ENCODE results near the gene MIEF1. TPM values are rescaled to one million over a fixed set of nuclear protein-coding genes. Genes with fewer than 3 reads are reported as not detected.
A peak's percentile ranks its signal among the peaks of the same experiment; 100 is the strongest.

Gene MIEF1
- total RNA-seq, 2 experiments from 2014 or later: 19.8 to 20.4 TPM

GRCh38 chr22:39534092-39534506 lies 32.0 kb downstream of the MIEF1 start:
- H3K4me3 Mint-ChIP-seq: no peak overlapping the region
- ATAC-seq (ENCODE audit: poor library complexity) (no peak), DNase-seq (peak in 1 of 14 experiments; percentile 53)
- peaks cover 20% of the 10 kb centered on the region for H3K36me3 ChIP-seq (ENCODE audit: insufficient read depth, low read length)
- H3K27me3 ChIP-seq (ENCODE audit: control insufficient read depth in 1 of 2, insufficient read depth in 2 of 2, low read length in 2 of 2): no peaks in the 10 kb centered on the region
- H3K4me1 Mint-ChIP-seq (ENCODE audit: low read depth): peaks cover 47% of the 10 kb centered on the region
- peaks cover 34% of the 10 kb centered on the region for H3K36me3 Mint-ChIP-seq (ENCODE audit: low read depth)
- H3K27ac ChIP-seq (ENCODE audit: low read depth in 1 of 2, low read length in 2 of 2): no peak overlapping the region
- no peak for TF ChIP-seq CTCF (IDR thresholded peaks at IDR 0.05)
- H3K27ac Mint-ChIP-seq: no peak overlapping the region
- H3K4me1 ChIP-seq (ENCODE audit: insufficient read depth, low read length): peaks cover 50% of the 10 kb centered on the region
- no peaks in the 10 kb centered on the region for H3K9me3 Mint-ChIP-seq
- H3K9me3 ChIP-seq (ENCODE audit: control insufficient read depth in 1 of 2, insufficient read depth in 1 of 2, low read length in 2 of 2): no peaks in the 10 kb centered on the region
- no peak overlapping the region for H3K4me3 ChIP-seq (ENCODE audit: low read length)
- H3K27me3 Mint-ChIP-seq: no peaks in the 10 kb centered on the region
- POLR2A ChIA-PET: interaction anchor here (1.1 to 4.7 kb wide), 6 partner anchors 11 to 511 kb away, joined by 3 to 35 read pairs (median 4); partner anchors contain the start of genes ATF4 and RPL3
- CTCF ChIA-PET: interaction anchor here (0.5 to 2.2 kb wide), 10 partner anchors 11 to 659 kb away, joined by 3 to 43 read pairs (median 4); no protein-coding TSS in a partner anchor
- intact Hi-C loops (cut with DNase I, micrococcal nuclease): loop anchor here (1.0 to 10.0 kb wide), 10 partner anchors 137 to 1103 kb away; partner anchors contain the start of genes TNRC6B (in 2 of the 2), ADSL (in 1 of the 2), CBX7 (in 1 of the 2) and GRAP2 (in 1 of the 2)

DNA sequence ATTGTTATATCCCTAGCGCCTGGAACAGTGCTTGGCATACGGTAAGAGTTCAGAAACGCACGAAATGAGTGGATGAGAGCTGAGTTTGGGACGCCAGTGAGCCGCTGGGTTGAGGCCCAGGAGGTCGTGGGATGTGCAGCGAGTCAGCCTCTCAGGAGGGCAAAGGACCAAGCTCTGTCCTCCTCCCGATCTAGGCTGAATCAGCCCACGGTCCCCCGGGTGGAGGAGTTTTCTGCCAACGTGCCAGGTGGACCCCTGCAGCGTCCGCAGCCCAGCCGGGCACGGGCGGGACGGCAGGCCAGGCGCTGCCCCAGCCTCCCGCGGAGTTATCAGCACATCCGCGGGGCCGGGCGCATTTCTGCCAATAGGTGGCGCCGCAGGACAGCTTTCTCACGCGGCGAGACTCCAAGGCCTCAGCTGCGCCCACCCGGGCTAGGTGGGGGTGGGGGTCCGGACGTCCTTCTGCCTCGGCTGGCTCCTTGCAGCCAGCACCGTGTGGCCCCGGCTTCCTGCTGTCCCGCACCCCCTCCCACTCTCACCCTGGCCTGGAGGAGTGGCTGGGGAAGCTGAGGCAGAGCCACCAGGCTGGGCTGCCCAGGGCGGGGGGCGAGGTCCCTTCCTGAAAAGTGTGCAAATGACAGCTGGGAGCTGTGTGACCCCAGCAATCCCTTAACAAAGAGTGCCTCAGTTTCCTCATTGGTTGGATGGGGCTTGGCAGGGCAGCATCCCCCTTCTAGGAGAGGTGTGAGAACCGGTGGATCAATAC lies 32.7 kb downstream of the MIEF1 start:
- no peak overlapping the region for H3K4me3 ChIP-seq (ENCODE audit: low read length)
- H3K27ac ChIP-seq (ENCODE audit: low read depth in 1 of 2, low read length in 2 of 2): no peak overlapping the region
- peaks cover 44% of the 10 kb centered on the region for H3K4me1 ChIP-seq (ENCODE audit: insufficient read depth, low read length)
- POLR2A ChIA-PET: interaction anchor here (1.1 to 4.7 kb wide), 7 partner anchors 12 to 510 kb away, joined by 3 to 35 read pairs (median 4); partner anchors contain the start of genes ATF4, FAM83F and RPL3
- peaks cover 40% of the 10 kb centered on the region for H3K4me1 Mint-ChIP-seq (ENCODE audit: low read depth)
- peak; percentile 93 for TF ChIP-seq CTCF (IDR thresholded peaks at IDR 0.05)
- H3K27me3 Mint-ChIP-seq: no peaks in the 10 kb centered on the region
- no peaks in the 10 kb centered on the region for H3K9me3 Mint-ChIP-seq
- peaks cover 29% of the 10 kb centered on the region for H3K36me3 Mint-ChIP-seq (ENCODE audit: low read depth)
- no peaks in the 10 kb centered on the region for H3K9me3 ChIP-seq (ENCODE audit: control insufficient read depth in 1 of 2, insufficient read depth in 1 of 2, low read length in 2 of 2)
- no peak overlapping the region for H3K27ac Mint-ChIP-seq
- ATAC-seq (ENCODE audit: poor library complexity): no peak
- DNase-seq: peak; percentile 72 to 88 (median 76)
- no peak overlapping the region for H3K4me3 Mint-ChIP-seq
- intact Hi-C loops (cut with DNase I, micrococcal nuclease): loop anchor here (1.0 to 10.0 kb wide), 12 partner anchors 88 to 1103 kb away; partner anchors contain the start of genes TNRC6B (in 2 of the 2), ADSL (in 1 of the 2), CBX7 (in 1 of the 2) and GRAP2 (in 1 of the 2)
- peaks cover 14% of the 10 kb centered on the region for H3K36me3 ChIP-seq (ENCODE audit: insufficient read depth, low read length)
- no peaks in the 10 kb centered on the region for H3K27me3 ChIP-seq (ENCODE audit: control insufficient read depth in 1 of 2, insufficient read depth in 2 of 2, low read length in 2 of 2)
- CTCF ChIA-PET: interaction anchor here (0.8 to 2.2 kb wide), 15 partner anchors 10 to 813 kb away, joined by 3 to 43 read pairs (median 3); partner anchors contain the start of gene ATF4

DNA sequence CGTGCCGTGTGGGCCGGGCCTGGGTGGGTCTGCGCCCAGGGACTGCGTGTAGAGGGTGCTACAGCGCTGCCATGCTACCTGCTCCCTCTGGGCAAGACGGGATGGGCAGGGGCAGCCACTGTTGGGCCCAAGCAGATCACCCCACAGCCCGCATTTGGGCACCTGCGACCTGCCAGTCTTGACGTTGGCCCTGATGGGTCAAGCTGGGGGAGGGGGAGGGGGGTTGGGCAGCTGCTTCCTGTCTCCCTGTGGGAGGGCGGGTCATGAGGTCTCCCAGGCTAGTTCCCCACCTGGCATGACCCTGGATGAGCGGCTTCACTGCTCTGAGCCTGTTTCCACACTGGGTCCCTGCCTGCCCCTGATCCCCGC lies 33.3 kb downstream of the MIEF1 start:
- no peak overlapping the region for H3K27ac Mint-ChIP-seq
- TF ChIP-seq CTCF (IDR thresholded peaks at IDR 0.05): no peak
- peaks cover 23% of the 10 kb centered on the region for H3K36me3 Mint-ChIP-seq (ENCODE audit: low read depth)
- Histone ChIP-seq H3K4me1 (ENCODE audit: insufficient read depth, low read length) (peaks cover 38% of the 10 kb centered on the region), H3K27ac (ENCODE audit: low read depth in 1 of 2, low read length in 2 of 2) (no peak overlapping the region), H3K36me3 (ENCODE audit: insufficient read depth, low read length) (peaks cover 8% of the 10 kb centered on the region), H3K9me3 (ENCODE audit: control insufficient read depth in 1 of 2, insufficient read depth in 1 of 2, low read length in 2 of 2) (no peaks in the 10 kb centered on the region), H3K4me3 (ENCODE audit: low read length) (no peak overlapping the region), H3K27me3 (ENCODE audit: control insufficient read depth in 1 of 2, insufficient read depth in 2 of 2, low read length in 2 of 2) (no peaks in the 10 kb centered on the region)
- DNase-seq (peak in 1 of 14 experiments; percentile 49), ATAC-seq (ENCODE audit: poor library complexity) (no peak)
- intact Hi-C loops (cut with DNase I, micrococcal nuclease): loop anchor here (1.0 to 10.0 kb wide), 6 partner anchors 87 to 639 kb away; partner anchors contain the start of gene TNRC6B (in 2 of the 2)
- H3K4me3 Mint-ChIP-seq: no peak overlapping the region
- POLR2A ChIA-PET: interaction anchor here (0.6 to 4.7 kb wide), 4 partner anchors 155 to 509 kb away, joined by 3 to 35 read pairs (median 7); partner anchors contain the start of gene FAM83F
- no peaks in the 10 kb centered on the region for H3K27me3 Mint-ChIP-seq
- H3K9me3 Mint-ChIP-seq: no peaks in the 10 kb centered on the region
- CTCF ChIA-PET: interaction anchor here (0.9 to 2.2 kb wide), 13 partner anchors 10 to 813 kb away, joined by 3 to 43 read pairs (median 4); partner anchors contain the start of gene ATF4
- peaks cover 35% of the 10 kb centered on the region for H3K4me1 Mint-ChIP-seq (ENCODE audit: low read depth)
